ENCODE measurements around the gene SYNDIG1. TPM values are rescaled to one million over a fixed set of nuclear protein-coding genes. Genes with fewer than 3 reads are reported as not detected.

The SYNDIG1 gene
- total RNA-seq, 1 experiment from 2014 or later: not detected

- no peak for ATAC-seq
- H3K4me3 ChIP-seq (ENCODE audit: low read depth in 2 of 2, low read length in 2 of 2): no peak overlapping the region
- POLR2A ChIA-PET: no interaction called here
- H3K9me3 ChIP-seq (ENCODE audit: control insufficient read depth, insufficient read depth, low read depth, low read length): no peaks in the 10 kb centered on the region
- DNase-seq (ENCODE audit: low read depth, low spot score): no peak
- H3K27me3 ChIP-seq (ENCODE audit: control insufficient read depth, insufficient read depth, low read length): no peaks in the 10 kb centered on the region; the same call in none of the 2 replicates
- CTCF ChIA-PET: no interaction called here
- H3K4me1 ChIP-seq (ENCODE audit: control insufficient read depth, insufficient read depth, low read length): no peaks in the 10 kb centered on the region
- H3K27ac ChIP-seq (ENCODE audit: low read length): no peak overlapping the region
- no peaks in the 10 kb centered on the region for H3K36me3 ChIP-seq (ENCODE audit: control insufficient read depth, insufficient read depth, low read length)
- intact Hi-C loops (cut with micrococcal nuclease; ENCODE audit: unreplicated experiment) (no loop called here), in situ Hi-C loops (cut with HindIII; ENCODE audit: low pct_unique_long_range_greater_than_20kb, low sequenced_read_pairs) (no loop called here)
- BruUV-seq (replicated peaks): no TSS peak
- TF ChIP-seq CTCF (IDR thresholded peaks at IDR 0.05) (no peak), POLR2AphosphoS5 (IDR thresholded peaks at IDR 0.05; ENCODE audit: low read depth, low read length) (no peak), TCF7L2 (IDR thresholded peaks at IDR 0.05; ENCODE audit: low read depth, low read length) (no peak), SIN3A (IDR thresholded peaks at IDR 0.05; ENCODE audit: borderline replicate concordance, insufficient read depth, low read depth, low read length) (no peak)
- TF ChIP-seq, protein P1, sequence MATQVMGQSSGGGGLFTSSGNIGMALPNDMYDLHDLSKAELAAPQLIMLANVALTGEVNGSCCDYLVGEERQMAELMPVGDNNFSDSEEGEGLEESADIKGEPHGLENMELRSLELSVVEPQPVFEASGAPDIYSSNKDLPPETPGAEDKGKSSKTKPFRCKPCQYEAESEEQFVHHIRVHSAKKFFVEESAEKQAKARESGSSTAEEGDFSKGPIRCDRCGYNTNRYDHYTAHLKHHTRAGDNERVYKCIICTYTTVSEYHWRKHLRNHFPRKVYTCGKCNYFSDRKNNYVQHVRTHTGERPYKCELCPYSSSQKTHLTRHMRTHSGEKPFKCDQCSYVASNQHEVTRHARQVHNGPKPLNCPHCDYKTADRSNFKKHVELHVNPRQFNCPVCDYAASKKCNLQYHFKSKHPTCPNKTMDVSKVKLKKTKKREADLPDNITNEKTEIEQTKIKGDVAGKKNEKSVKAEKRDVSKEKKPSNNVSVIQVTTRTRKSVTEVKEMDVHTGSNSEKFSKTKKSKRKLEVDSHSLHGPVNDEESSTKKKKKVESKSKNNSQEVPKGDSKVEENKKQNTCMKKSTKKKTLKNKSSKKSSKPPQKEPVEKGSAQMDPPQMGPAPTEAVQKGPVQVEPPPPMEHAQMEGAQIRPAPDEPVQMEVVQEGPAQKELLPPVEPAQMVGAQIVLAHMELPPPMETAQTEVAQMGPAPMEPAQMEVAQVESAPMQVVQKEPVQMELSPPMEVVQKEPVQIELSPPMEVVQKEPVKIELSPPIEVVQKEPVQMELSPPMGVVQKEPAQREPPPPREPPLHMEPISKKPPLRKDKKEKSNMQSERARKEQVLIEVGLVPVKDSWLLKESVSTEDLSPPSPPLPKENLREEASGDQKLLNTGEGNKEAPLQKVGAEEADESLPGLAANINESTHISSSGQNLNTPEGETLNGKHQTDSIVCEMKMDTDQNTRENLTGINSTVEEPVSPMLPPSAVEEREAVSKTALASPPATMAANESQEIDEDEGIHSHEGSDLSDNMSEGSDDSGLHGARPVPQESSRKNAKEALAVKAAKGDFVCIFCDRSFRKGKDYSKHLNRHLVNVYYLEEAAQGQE (IDR thresholded peaks at IDR 0.05; ENCODE audit: insufficient read depth in 1 of 2, low read depth in 2 of 2, low read length in 1 of 2): no peak
These were observed 230.1 kb downstream of the SYNDIG1 start for GRCh38 chr20:24699321-24700165.

DNA sequence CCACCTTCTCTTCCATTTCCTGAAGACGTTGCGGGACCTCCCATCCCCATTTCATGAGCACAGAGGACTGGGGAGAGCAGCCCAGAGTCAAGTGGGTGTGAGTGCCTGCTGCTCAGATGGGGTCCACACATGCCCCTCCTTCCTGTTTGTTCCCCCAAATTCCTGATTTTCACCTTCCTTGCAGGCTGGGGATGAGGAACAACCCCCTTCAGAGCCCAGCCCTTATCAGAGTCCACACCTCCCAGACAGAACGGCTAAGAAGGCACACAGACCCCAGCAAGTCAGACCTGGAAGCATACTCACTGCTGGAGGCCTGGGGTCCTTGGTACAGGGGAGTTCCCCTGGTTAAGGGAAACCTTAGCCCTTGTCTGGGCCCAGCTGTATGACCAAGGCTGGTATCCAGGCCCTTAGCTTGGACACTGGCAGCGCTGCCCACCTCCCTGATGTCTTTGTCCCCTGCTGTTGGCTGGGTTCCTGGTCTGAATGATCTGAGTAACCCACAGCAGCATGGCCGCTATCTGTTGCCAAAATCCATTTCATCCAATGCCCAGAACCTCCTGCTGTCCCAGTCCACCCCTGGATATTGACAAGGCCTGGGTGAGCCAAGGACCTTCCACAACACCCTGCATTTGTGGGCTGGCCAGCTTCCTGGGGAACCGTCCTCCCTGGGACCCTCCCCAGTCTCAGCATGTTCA is 230.9 kb downstream of the SYNDIG1 start:
- Histone ChIP-seq H3K27ac (ENCODE audit: low read length) (no peak overlapping the region), H3K4me1 (ENCODE audit: control insufficient read depth, insufficient read depth, low read length) (no peaks in the 10 kb centered on the region), H3K4me3 (ENCODE audit: low read depth in 2 of 2, low read length in 2 of 2) (no peak overlapping the region), H3K36me3 (ENCODE audit: control insufficient read depth, insufficient read depth, low read length) (no peaks in the 10 kb centered on the region), H3K27me3 (ENCODE audit: control insufficient read depth, insufficient read depth, low read length) (no peaks in the 10 kb centered on the region; the same call in none of the 2 replicates), H3K9me3 (ENCODE audit: control insufficient read depth, insufficient read depth, low read depth, low read length) (no peaks in the 10 kb centered on the region)
- ChIA-PET CTCF (no interaction called here), POLR2A (no interaction called here)
- no TSS peak for BruUV-seq (replicated peaks)
- DNase-seq (ENCODE audit: low read depth, low spot score) (no peak), ATAC-seq (no peak)
- intact Hi-C loops (cut with micrococcal nuclease; ENCODE audit: unreplicated experiment) (no loop called here), in situ Hi-C loops (cut with HindIII; ENCODE audit: low pct_unique_long_range_greater_than_20kb, low sequenced_read_pairs) (no loop called here)
- TF ChIP-seq SIN3A (IDR thresholded peaks at IDR 0.05; ENCODE audit: borderline replicate concordance, insufficient read depth, low read depth, low read length) (no peak), CTCF (IDR thresholded peaks at IDR 0.05) (no peak), TCF7L2 (IDR thresholded peaks at IDR 0.05; ENCODE audit: low read depth, low read length) (no peak), POLR2AphosphoS5 (IDR thresholded peaks at IDR 0.05; ENCODE audit: low read depth, low read length) (no peak)
- TF ChIP-seq, protein P1 (IDR thresholded peaks at IDR 0.05; ENCODE audit: insufficient read depth in 1 of 2, low read depth in 2 of 2, low read length in 1 of 2): no peak

Measured in Panc1 (cell line).